Activated CD8-positive, alpha-beta memory T cell treated with anti-CD3 and anti-CD28 coated beads, Interleukin-2, amount 50 U/mL, for 1 hour (primary cell): ENCODE measurements around the gene NR1D1.

Experiments
- DNase-seq: peaks from one replicate; pipeline ENCODE4 v3.0.0-alpha.2; 2020; ENCODE audit errors: extremely low read depth

Gene NR1D1

DNA sequence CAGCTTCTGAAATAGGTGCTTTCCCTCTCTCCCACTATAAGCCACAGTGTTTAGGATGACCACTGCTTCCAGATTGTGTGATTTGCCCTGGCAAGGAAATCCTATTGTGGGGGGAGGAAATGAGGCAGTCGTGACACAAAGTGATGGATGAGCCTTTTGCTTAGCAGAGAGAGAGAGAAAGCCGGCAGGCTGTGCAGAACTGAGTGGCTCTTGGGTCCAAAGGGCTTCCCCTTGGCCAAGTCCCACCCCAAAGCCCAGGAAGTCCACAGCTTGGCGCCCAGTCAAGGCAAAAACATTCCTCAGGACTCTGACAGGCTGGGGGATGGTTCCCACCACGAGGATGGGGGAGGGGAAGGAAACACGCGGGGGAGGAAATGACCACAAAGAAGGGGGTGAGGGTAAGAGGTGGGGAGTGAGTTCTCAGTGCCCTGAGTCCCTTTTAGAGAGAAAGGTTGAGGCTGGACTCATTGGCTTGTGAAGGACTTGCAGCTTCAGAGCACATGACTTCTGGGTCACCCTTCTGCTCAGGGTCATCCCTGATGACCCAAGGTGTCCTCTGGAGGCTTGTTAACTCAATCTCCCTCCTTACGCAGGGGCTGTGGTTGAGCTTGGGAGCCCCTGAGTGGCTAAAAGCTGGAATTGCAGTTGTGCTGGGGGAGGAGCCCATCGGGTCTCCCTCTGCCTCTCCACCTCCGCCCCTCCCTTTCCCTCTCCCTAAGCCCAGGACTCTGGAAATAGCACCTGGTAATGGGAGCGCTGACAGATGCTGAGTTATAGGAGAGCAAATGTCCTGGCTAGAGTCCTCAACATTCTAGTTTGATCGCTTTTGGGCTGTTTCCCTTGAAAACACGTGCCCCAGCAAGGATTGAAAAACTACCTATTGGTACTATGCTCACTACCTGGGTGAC, 11.1 kb upstream of the NR1D1 start:
- no peak for DNase-seq

GRCh38 chr17:40110026-40110845, 9.8 kb upstream of the NR1D1 start:
- no peak for DNase-seq

- no peak for DNase-seq
These were observed 8.8 kb upstream of the NR1D1 start for GRCh38 chr17:40108970-40109824.

DNA sequence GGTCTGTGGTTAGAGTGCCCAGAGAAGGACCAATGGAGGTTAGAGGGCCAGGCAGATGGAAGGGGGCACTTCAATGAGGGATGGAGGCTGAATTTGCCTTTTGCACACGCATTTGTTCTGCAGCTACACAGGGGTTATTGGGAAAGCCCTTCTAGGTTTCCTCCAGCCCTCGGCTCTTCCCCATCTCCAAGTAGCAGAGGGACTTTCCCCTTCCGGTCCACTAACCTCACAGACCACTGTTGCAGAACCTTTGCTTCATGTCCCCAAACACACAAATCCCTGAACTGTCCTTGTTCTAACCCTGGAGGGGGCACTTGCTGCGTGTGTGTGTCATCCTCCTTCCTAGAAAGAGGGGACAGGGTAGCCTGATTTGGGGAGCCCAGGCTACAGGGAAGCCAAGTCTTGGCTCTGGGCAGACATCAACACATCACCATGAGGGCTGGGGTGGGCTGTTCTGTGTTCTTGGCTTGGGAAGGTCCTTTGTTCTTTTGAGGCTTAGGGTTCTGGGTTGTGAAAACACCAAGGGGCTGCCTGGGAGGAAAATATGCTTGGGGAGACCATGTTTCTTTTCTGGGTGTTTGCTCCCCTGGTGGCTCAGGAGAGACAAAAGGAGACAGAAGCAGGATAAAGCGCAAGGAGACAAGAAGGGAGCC, 7.3 kb upstream of the NR1D1 start:
- no peak for DNase-seq

DNA sequence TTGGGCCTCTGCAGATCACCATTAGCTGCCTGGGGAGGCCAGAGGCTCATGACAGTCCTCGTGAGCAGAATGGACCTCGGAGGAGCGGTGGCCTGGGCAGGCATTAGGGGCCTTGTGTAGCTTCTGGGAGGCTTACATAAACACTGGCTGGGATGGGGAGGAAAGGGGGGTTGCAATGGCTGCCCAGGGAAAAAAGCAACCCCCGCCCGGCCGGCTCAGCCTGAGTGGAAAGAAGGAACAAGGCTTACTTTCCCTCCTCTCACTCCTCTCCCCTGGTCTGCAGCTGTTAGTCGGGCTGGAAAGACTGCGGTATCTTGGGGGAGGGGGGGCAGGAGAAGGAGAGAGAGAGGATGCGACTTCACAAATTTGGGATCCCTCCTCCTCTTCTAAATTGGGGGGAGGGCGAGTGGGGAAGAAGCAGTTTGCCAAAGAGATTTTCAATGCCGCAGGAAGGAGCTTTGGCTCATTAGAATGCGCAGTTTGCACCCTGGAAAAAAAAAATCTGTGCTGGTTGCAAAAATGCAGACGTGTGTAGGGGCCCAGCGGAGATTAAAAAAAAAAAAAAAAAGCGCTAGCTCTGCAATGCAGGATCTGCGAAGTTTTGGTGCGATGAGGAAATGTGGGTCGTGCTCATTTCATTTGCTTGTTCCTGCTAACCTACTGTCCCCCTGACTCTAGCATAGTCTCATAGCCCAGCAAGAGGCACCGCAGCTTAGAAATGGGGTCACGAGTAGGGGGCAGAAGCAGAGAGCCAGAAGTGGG, 6.6 kb upstream of the NR1D1 start:
- no peak for DNase-seq

- DNase-seq: no peak
These were observed 5.7 kb upstream of the NR1D1 start for GRCh38 chr17:40105861-40106759.

- no peak for DNase-seq
These were observed 4.5 kb upstream of the NR1D1 start for GRCh38 chr17:40104594-40105486.

DNA sequence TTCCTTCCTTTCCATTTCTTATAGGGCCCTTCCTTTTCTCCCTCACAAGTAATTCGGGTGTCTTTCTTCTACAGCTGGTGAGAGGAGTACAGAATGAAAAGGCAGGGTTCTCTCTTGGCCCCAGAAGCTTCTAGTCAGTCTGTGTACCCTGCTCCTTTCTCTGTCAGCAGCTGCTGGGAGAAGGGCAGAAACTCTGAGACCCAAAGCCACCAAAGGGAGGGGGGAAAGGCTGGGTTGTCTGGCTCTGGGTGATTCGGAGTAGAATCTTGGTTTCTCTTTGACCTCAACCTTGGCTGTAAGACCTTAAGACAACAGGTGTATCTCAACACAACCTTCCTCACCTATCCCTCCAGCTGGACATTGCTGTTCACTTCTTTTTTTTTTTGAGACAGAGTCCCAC, 3.3 kb upstream of the NR1D1 start:
- no peak for DNase-seq

DNA sequence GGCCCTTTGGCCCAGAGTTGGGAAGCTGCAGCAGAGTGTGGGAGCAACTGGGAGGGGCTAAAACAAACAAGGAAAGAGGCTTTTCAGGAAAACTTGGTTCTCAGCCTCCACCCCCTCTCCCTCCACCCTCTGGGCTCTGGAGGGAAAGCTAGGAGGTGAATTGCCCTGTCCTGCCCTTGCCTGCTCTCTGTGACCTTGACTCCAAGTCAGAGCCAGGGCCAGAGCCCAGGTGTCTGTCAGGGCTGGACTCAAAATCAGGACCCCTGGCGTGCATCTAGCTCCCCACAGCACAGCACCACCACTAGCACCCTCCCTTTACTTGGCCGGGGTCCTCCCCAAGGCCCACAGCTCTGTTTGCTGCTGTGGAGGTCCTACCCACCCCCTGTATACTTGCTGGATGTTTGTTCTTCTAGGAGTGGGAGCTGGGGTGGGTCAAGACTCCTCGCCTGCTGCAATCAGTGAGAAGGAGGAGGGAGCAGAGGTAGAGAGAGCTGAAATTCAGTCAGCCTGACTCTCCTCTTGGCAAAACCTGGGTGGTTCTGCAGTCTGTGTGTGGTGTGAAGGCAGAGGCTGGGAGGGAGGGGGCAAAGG, 2.8 kb upstream of the NR1D1 start:
- no peak for DNase-seq

DNA sequence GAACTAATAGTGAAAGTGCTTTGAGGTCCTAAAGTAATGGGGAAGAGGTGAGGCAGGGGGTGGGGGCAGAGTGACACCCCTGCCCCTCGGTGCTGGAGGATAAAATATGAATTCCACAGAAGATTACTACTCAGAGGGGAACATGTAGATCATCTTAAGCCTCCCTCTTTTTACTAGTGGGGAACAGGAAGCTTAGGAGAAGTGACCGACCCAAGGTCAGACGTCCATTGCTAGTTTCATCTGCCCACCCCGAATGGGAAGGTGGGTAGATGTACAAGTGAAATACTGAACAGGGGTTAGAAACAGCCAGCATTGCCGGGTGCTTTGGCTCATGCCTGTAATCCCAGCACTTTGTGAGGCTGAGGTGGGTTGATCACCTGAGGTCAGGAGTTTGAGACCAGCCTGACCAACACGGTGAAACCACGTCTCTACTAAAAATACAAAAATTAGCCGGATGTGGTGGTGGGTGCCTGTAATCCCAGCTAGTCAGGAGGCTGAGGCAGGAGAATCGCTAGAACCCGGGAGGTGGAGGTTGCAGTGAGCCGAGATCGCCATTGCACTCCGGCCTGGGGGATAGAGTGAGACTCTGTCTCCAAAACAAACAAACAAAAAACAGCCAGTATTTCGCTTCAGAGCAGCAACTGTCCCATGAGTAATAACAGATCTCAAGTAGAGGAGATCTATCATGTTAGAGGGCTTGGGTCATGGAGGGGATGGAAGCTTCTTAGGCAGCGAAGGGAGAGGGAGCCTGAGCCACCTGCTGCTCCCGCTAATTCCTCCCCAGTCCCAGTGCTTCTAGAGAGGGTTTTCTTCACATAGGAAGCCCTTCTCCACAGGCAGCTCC, 1.2 kb upstream of the NR1D1 start:
- DNase-seq: no peak

- DNase-seq: peak; percentile 77
These were observed 429 bp upstream of the NR1D1 start for GRCh38 chr17:40100669-40101366.

GRCh38 chr17:40099619-40100418, 570 bp downstream of the NR1D1 start:
- DNase-seq: no peak

GRCh38 chr17:40098846-40099618, 1.4 kb downstream of the NR1D1 start:
- DNase-seq: peak; percentile 95

- DNase-seq: no peak
These were observed 2.2 kb downstream of the NR1D1 start for GRCh38 chr17:40097931-40098845.
